PFSK-1 (cell line): ENCODE results near the gene FCF1.

ENCODE experiments used
- POLR2AphosphoS5 ChIP-seq: IDR thresholded peaks from 2 replicates; pipeline ENCODE4 v1.6.1; 2012; ENCODE audit warnings: low read depth, mild to moderate bottlenecking, control low read depth, low read length, moderate library complexity
- SIN3A ChIP-seq: IDR thresholded peaks from 2 replicates; pipeline ENCODE4 v1.6.1; 2012; ENCODE audit warnings: mild to moderate bottlenecking, low read length, moderate library complexity, borderline replicate concordance; ENCODE audit not compliant: insufficient read depth
- TAF1 ChIP-seq: IDR thresholded peaks from 2 replicates; pipeline ENCODE4 v1.6.1; 2012; ENCODE audit warnings: low read length, control low read depth, borderline replicate concordance; ENCODE audit not compliant: insufficient read depth

- no peak for TF ChIP-seq TAF1
- no peak for TF ChIP-seq POLR2AphosphoS5
- TF ChIP-seq SIN3A = no peak
Observed at GRCh38 chr14:74784634-74785033, 71.7 kb downstream of the FCF1 start.
